T47D (cell line): ENCODE results near the gene STX7.

Source experiments
- DNase-seq, 2 experiments: peaks; one replicate each; pipeline versions ENCODE4 v3.0.0 to v3.0.0-alpha.2; 2011 to 2012; ENCODE audit warnings: low read depth in 1 of 2, low spot score in 1 of 2
- JUND ChIP-seq: IDR thresholded peaks from 2 replicates; pipeline ENCODE4 v1.6.1; 2012; ENCODE audit warnings: low read depth
- in situ Hi-C: cut with HindIII; loops from 2 replicates; pipeline ENCODE4 v1.10.0; 2016; ENCODE audit warnings: low sequenced_read_pairs, low pct_unique_long_range_greater_than_20kb

STX7 gene

DNA sequence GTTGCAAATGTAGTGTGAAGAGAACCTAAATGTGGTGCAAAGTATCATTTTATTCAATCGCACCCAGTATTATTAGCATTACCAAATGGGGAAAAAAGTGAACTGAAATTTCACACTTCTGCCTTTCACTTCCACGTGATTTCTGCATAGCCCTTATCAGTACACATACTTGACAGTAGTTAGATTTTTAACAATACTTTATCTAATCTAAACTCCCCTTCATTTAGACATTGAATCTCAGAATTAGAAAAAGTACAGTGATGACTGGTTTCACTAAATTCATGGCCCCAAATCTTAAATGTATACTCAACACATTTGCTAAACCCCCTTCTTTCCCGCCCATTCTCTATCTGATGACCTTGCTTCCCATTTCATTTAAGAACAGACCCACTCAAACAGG is 14.3 kb downstream of the STX7 start:
- no peak for DNase-seq
- no peak for TF ChIP-seq JUND
- in situ Hi-C loops: no loop called here

DNA sequence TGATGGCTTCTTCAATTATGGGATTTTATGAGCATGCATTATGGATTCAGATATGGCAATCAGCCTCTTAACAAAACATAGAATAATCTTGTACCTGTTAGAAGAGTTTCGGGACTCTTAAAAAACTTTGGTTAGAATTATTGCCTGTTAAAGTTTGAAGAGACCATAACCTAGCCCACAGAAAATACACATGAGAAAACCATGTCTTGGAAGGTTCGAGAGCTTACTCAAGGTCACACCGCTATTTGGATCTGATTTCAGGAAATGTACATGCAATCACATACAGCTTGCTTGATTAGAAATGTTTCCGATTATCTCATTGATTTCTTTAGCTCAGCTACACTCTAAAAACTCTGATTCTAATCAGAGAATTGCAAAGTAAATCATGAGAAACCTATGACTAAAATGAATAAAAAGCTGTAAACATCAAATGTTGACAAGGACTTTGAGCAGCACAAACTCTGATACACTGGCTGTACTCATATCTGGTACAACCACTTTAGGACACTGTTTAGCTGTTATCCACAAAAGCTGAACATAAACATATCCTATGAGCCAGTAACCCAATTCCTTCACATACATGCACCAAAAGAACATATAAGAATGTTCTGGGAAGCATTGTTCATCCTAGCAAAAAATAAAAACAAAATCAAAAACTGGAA is 16.3 kb downstream of the STX7 start:
- no peak for DNase-seq
- in situ Hi-C loops: no loop called here
- no peak for TF ChIP-seq JUND

DNA sequence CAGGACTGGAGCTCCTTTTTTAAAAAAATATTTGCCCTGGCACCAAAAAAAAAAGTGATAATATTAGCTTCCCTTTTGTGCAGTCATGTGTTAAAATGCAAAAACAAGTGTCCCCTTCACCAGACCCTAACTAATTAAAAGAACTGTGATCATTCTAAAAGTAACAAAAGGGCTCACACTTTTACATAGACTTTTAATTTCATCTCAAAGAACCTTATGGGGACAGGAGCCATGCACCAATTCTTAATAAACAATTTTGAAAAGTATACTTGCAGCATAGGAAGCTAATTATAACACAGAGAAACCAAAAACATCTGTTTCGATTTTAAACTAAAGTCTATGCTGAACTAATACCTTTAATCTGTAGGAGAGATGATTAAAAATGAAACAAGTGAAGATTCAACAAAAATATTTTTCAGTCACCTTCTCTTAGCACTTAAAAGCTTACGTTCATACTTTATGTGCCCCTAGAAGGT is 17.3 kb downstream of the STX7 start:
- in situ Hi-C loops: no loop called here
- DNase-seq: no peak
- no peak for TF ChIP-seq JUND

DNA sequence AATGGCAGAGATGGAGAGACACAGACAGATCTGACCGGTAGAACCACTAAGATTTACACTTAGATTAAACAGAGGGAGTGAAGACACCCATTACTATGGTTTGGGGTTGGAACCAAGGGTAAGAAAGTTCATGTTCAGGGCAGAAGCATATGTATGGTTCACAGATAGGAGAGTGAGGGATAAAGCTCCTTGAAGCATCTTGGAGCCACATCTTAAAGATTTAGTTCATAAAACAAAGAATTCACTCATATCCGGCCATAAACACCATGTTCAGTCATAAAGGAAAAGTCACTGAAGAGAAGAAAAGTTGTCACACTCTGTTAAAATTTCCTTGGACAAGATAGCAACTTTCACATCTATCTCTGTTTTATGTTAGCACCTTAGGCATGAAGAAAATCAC is 18.0 kb downstream of the STX7 start:
- in situ Hi-C loops: no loop called here
- peak in 1 of 2 experiments; percentile 28 for DNase-seq
- TF ChIP-seq JUND: no peak

DNA sequence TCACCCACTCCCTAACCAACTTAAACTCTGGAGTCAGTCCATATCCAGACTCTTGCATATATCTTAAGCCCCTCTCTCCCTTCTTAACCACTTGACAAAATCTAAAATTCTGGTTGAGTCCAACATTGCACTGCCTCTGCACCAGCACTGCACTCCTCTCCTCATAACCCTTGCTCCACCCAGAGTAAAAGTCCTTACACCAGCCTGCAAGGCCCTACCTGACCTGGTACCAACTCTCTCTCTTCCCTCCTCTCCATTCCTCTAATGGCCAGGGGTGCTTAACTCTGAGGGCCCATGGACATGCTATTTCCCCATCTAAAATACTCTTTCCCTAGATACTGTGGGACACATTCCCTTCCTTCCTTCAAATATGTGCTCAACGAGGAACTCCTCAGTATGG is 21.0 kb downstream of the STX7 start:
- TF ChIP-seq JUND: no peak
- in situ Hi-C loops: no loop called here
- no peak for DNase-seq

DNA sequence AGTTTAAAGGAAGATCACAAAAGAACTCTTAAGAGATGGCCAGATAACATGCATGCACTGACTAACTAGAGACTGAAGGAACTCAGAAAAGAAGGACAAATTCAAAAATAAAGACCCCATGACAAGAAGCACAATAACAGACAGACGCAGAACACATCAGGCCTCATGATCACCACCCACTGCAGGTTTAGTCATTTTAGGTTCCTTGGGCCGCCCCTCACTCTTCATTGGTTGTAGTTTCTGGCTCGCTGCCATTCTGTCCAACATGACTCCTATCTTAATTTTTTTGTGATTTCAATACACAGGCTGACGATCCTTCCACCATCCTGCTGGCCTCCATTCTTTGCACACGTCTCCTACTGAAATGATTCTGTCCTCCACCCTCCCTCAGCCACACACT is 21.6 kb downstream of the STX7 start:
- DNase-seq: no peak
- in situ Hi-C loops: no loop called here

DNA sequence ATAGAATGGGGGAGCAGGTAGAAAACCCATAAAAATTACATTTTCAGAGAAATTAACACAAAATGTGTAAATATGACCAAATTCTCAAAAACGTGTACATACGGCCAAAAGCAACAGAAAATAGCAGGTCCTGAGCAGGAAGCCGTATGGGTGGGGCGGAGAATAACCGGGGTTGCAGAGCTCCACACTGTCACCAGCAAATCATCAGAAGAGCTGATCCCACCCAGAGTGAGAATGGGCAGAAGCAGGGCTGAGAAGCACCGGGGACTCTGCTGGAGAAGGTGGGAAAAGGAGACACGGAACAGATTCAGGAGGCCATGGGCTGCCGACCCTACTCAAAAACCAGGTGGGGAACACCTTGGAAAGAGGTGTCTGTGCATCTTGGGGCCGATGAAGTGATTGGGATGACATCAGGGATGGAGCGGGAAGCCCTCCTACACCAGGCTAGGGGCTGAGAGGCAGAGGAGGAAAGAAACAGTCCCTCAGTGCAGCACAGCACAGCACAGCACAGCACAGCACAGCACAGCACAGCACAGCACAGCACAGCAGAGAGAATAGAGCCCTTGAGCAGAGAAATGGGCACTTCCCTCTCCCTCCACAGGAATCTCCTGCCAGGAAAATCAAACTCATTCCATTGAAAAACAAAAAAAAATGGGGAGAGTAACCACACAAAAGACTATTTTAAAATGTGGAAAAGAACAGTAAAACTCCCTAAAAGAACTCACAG is 22.3 kb downstream of the STX7 start:
- DNase-seq: no peak
- TF ChIP-seq JUND: no peak
- in situ Hi-C loops: no loop called here

More for the DNA sequence above, 21.6 kb downstream of the STX7 start:
- no peak for TF ChIP-seq JUND

DNA sequence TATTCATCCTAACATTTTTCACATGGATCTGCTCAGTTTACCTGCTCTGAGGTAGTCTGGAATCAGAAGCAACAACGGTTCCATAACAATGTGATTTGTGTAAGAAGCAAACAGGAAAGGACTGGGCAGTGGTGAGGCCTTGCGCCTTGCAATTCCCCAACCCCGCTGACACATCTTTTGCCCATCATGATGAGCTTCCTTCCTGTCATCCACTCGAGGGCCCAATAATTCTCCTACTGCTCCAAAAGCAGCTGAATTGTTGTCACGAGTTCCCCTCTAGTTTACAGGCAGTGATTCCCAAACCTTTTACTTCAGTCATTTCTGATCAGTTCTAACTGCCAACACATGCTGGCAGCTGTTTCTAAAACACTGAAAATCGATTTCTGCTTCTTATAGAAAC is 22.9 kb downstream of the STX7 start:
- no peak for TF ChIP-seq JUND
- in situ Hi-C loops: no loop called here
- no peak for DNase-seq

DNA sequence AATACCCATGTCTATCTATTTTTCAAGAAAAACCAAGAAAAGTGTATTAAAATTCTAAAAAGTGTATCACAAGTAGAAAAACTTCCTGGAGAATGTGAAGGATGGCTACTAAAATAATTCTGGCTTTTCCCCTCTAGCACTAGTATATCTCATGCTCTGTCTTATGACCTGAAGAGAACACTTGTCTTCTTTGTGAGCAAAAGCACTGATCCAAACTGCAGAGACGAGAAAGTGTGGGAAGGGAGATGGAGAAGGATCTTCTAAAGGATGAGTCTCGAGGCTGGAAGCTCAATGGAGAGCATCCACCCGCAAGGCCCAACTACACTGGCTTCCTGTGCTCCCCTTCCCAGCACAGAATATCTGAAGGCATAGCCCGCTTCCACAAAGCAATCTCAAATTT is 23.5 kb downstream of the STX7 start:
- no peak for TF ChIP-seq JUND
- no peak for DNase-seq
- in situ Hi-C loops: no loop called here

DNA sequence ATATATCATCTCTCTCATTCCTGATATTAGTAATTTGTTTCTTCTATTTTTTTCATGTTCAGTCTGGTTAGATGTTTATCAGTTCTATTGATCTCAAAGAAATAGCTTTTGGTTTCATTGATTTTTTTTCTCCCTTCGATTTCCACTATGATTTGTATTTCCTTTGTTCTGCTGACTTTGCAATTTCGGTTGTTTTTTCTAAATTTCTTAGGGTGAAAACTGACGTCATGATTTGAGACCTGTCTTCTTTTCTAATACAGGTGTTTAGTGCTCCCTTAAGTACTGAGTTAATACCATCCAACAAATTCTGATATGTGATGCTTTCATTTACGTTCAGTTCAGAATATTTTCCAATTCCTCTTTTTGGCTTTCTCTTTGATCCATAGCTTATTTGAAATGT is 25.2 kb downstream of the STX7 start:
- no peak for TF ChIP-seq JUND
- no peak for DNase-seq
- in situ Hi-C loops: no loop called here

DNA sequence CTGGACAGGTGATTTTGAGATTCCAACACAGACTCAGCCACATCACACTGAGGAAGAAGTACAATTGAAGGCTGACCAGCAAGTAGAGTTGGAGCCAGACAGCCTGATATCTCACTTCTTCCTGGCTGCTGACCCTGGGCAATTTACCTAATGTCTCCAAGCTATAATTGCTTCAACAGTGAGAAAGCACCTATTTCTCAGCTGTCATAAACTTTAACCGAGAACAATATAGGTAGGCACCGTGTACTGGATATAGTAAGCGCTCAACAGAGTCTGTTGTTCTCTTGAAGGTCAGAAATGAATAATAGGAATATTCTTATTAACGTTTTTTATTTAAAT is 28.3 kb downstream of the STX7 start:
- no peak for DNase-seq
- TF ChIP-seq JUND: no peak
- in situ Hi-C loops: no loop called here

DNA sequence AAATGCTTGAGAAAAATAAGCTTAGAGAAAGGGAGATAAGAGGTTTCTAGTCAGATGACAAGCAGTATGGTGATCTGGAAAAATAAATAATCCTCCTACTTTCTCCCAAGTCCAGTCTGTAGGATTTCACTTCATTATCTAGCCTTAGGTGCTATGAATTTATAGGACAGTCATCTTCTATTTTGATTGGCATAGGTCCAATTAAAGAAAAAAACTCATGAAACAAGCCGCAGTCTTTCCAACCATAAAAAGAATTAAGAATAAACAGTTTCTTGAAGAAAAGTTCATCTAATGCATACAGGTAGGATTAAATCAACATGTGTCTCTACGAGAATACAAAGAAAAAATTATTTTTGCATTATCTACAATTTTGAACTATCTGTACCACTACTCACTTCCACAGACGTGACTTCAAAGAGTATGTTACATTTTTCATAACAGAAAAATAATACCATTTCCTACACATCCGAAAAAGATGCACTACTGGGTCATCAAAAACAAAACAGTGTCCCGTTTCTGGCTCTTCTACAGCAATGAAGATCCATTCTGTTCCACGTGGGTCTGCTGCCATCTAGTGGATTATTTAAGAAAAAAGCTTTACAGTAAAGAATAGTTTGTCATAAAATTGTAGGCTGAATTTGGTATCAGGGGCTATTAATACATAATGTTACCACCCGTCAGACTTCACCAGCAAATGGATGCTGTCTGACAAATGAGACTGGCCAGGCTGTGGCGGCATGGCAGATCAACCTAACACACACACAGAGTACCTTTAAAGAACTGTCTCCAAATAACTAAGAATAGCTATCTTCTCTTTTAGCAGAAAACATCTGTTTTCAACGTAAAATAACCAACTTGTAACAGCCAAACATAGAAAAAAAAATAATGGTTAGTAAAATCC is 28.9 kb downstream of the STX7 start:
- DNase-seq: peak; percentile 9 to 70
- TF ChIP-seq JUND: no peak
- in situ Hi-C loops: no loop called here

DNA sequence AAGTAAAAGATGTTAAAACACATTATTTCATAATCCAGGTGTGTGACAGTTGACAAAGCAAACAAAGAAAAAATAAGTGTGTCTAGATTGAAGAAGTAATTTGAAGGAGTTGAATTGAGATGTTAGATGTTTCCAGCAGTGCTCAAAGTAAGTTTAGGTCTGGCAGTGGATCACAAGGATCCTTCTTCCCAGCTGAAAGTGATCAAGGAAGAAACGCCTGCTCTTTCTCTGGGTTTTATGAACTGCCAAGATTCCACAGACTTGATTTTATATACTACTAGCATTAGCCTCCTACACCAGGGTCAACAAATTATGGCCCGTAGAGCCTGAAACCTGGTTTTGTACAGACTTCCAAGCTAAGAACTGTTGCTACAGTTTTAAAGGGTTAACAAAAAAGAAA is 30.3 kb downstream of the STX7 start:
- no peak for TF ChIP-seq JUND
- DNase-seq: no peak
- in situ Hi-C loops: no loop called here
